ENCODE results near the gene POLR1F.
A peak's percentile ranks its signal among the peaks of the same experiment; 100 is the strongest.

Gene POLR1F

GRCh38 chr7:19744075-19744474 is 35.2 kb upstream of the POLR1F start:
- H3K4me3 Mint-ChIP-seq = no peak overlapping the region
- no peaks in the 10 kb centered on the region for H3K27me3 Mint-ChIP-seq (ENCODE audit: low read depth)
- no peaks in the 10 kb centered on the region for H3K4me1 Mint-ChIP-seq
- TF ChIP-seq, protein P1, sequence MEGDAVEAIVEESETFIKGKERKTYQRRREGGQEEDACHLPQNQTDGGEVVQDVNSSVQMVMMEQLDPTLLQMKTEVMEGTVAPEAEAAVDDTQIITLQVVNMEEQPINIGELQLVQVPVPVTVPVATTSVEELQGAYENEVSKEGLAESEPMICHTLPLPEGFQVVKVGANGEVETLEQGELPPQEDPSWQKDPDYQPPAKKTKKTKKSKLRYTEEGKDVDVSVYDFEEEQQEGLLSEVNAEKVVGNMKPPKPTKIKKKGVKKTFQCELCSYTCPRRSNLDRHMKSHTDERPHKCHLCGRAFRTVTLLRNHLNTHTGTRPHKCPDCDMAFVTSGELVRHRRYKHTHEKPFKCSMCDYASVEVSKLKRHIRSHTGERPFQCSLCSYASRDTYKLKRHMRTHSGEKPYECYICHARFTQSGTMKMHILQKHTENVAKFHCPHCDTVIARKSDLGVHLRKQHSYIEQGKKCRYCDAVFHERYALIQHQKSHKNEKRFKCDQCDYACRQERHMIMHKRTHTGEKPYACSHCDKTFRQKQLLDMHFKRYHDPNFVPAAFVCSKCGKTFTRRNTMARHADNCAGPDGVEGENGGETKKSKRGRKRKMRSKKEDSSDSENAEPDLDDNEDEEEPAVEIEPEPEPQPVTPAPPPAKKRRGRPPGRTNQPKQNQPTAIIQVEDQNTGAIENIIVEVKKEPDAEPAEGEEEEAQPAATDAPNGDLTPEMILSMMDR (IDR thresholded peaks at IDR 0.05; ENCODE audit: unreplicated experiment in 3 of 3) = no peak
- peak overlapping the region in 1 of 3 experiments; percentile 7 for H3K27ac Mint-ChIP-seq
- H3K9me3 Mint-ChIP-seq = no peaks in the 10 kb centered on the region
- no peaks in the 10 kb centered on the region for H3K36me3 Mint-ChIP-seq (ENCODE audit: low read depth)

- TF ChIP-seq, protein P1 (IDR thresholded peaks at IDR 0.05; ENCODE audit: unreplicated experiment in 3 of 3) = no peak
- H3K9me3 Mint-ChIP-seq = no peaks in the 10 kb centered on the region
- H3K27me3 Mint-ChIP-seq (ENCODE audit: low read depth) = no peaks in the 10 kb centered on the region
- H3K27ac Mint-ChIP-seq = no peak overlapping the region
- no peak overlapping the region for H3K4me3 Mint-ChIP-seq
- no peaks in the 10 kb centered on the region for H3K4me1 Mint-ChIP-seq
- no peaks in the 10 kb centered on the region for H3K36me3 Mint-ChIP-seq (ENCODE audit: low read depth)
These were observed 19.9 kb upstream of the POLR1F start for GRCh38 chr7:19728716-19729115.

GRCh38 chr7:19725770-19726169 is 16.9 kb upstream of the POLR1F start:
- TF ChIP-seq, protein P1 (IDR thresholded peaks at IDR 0.05; ENCODE audit: unreplicated experiment in 3 of 3) = no peak
- no peak overlapping the region for H3K27ac Mint-ChIP-seq
- H3K9me3 Mint-ChIP-seq = no peaks in the 10 kb centered on the region
- H3K4me3 Mint-ChIP-seq = no peak overlapping the region
- H3K4me1 Mint-ChIP-seq = no peaks in the 10 kb centered on the region
- no peaks in the 10 kb centered on the region for H3K36me3 Mint-ChIP-seq (ENCODE audit: low read depth)
- H3K27me3 Mint-ChIP-seq (ENCODE audit: low read depth) = no peaks in the 10 kb centered on the region

- Mint-ChIP-seq H3K27me3 (ENCODE audit: low read depth) (no peaks in the 10 kb centered on the region), H3K4me3 (no peak overlapping the region), H3K36me3 (ENCODE audit: low read depth) (no peaks in the 10 kb centered on the region), H3K4me1 (no peaks in the 10 kb centered on the region), H3K9me3 (no peaks in the 10 kb centered on the region), H3K27ac (no peak overlapping the region)
- TF ChIP-seq, protein P1 (IDR thresholded peaks at IDR 0.05; ENCODE audit: unreplicated experiment in 3 of 3) = no peak
These were observed 6.7 kb upstream of the POLR1F start for GRCh38 chr7:19715499-19715898.

GRCh38 chr7:19713676-19714075 is 4.8 kb upstream of the POLR1F start:
- H3K27ac Mint-ChIP-seq = no peak overlapping the region
- TF ChIP-seq, protein P1 (IDR thresholded peaks at IDR 0.05; ENCODE audit: unreplicated experiment in 3 of 3) = peak; percentile 56 to 69 (median 61)
- peaks cover 12% of the 10 kb centered on the region for H3K4me1 Mint-ChIP-seq
- H3K36me3 Mint-ChIP-seq (ENCODE audit: low read depth) = no peaks in the 10 kb centered on the region
- H3K4me3 Mint-ChIP-seq = no peak overlapping the region
- no peaks in the 10 kb centered on the region for H3K9me3 Mint-ChIP-seq
- peaks cover 3% of the 10 kb centered on the region for H3K27me3 Mint-ChIP-seq (ENCODE audit: low read depth)

- Mint-ChIP-seq H3K36me3 (ENCODE audit: low read depth) (peaks cover 1% of the 10 kb centered on the region), H3K27ac (peak overlapping the region; percentile 35 to 89 (median 61)), H3K9me3 (no peaks in the 10 kb centered on the region), H3K4me1 (peaks cover 39% of the 10 kb centered on the region), H3K27me3 (ENCODE audit: low read depth) (peaks cover 3% of the 10 kb centered on the region), H3K4me3 (peak overlapping the region; percentile 91 to 96 (median 94))
- TF ChIP-seq, protein P1 (IDR thresholded peaks at IDR 0.05; ENCODE audit: unreplicated experiment in 3 of 3) = peak in 1 of 3 experiments; percentile 7
These were observed 377 bp upstream of the POLR1F start for GRCh38 chr7:19709249-19709578.

Data from nephron (organoid).